Measurements from ENCODE around the gene PSPC1.
"Not testable (repeated sequence)": the region's sequence is repeated elsewhere in the genome, so short reads cannot be mapped to it uniquely, and the experiment has no call there.

Gene PSPC1

GRCh38 chr13:19700963-19701362 is 81.8 kb downstream of the PSPC1 start:
- not testable (repeated sequence) for H3K79me2 ChIP-seq (ENCODE audit: insufficient read depth, low read length); H3K9me3 ChIP-seq (ENCODE audit: insufficient read depth, low read length); H3K4me2 ChIP-seq (ENCODE audit: low read depth, low read length, poor library complexity, severe bottlenecking); H3K9me2 ChIP-seq (replicated peaks; ENCODE audit: insufficient read depth, low read length); H3K27ac ChIP-seq (ENCODE audit: low read depth, low read length); H3F3A ChIP-seq (ENCODE audit: insufficient read depth); H3K27me3 ChIP-seq (ENCODE audit: low read length); H2AFZ ChIP-seq (ENCODE audit: low read depth, low read length, severe bottlenecking); H4K20me1 ChIP-seq (ENCODE audit: low read depth, low read length); H3K9ac ChIP-seq (ENCODE audit: low read length); H3K4me3 ChIP-seq (ENCODE audit: insufficient read depth, low read length, poor library complexity, severe bottlenecking)
- H3K36me3 ChIP-seq (ENCODE audit: low read length), result peaks cover 15% of the 10 kb centered on the region

- Histone ChIP-seq H3K79me2 (ENCODE audit: insufficient read depth, low read length) (no peaks in the 10 kb centered on the region), H3K4me3 (ENCODE audit: insufficient read depth, low read length, poor library complexity, severe bottlenecking) (no peak overlapping the region), H4K20me1 (ENCODE audit: low read depth, low read length) (no peaks in the 10 kb centered on the region; the same call in 1 of the 2 replicates), H3K9me3 (ENCODE audit: insufficient read depth, low read length) (no peaks in the 10 kb centered on the region), H3K27ac (ENCODE audit: low read depth, low read length) (no peak overlapping the region), H3K27me3 (ENCODE audit: low read length) (no peaks in the 10 kb centered on the region), H2AFZ (ENCODE audit: low read depth, low read length, severe bottlenecking) (no peak overlapping the region), H3K36me3 (ENCODE audit: low read length) (peaks cover 15% of the 10 kb centered on the region), H3F3A (ENCODE audit: insufficient read depth) (peaks cover 7% of the 10 kb centered on the region; the same call in 1 of the 2 replicates), H3K9ac (ENCODE audit: low read length) (no peak overlapping the region), H3K4me2 (ENCODE audit: low read depth, low read length, poor library complexity, severe bottlenecking) (no peak overlapping the region), H3K9me2 (replicated peaks; ENCODE audit: insufficient read depth, low read length) (no peaks in the 10 kb centered on the region)
- TF ChIP-seq, protein P1, sequence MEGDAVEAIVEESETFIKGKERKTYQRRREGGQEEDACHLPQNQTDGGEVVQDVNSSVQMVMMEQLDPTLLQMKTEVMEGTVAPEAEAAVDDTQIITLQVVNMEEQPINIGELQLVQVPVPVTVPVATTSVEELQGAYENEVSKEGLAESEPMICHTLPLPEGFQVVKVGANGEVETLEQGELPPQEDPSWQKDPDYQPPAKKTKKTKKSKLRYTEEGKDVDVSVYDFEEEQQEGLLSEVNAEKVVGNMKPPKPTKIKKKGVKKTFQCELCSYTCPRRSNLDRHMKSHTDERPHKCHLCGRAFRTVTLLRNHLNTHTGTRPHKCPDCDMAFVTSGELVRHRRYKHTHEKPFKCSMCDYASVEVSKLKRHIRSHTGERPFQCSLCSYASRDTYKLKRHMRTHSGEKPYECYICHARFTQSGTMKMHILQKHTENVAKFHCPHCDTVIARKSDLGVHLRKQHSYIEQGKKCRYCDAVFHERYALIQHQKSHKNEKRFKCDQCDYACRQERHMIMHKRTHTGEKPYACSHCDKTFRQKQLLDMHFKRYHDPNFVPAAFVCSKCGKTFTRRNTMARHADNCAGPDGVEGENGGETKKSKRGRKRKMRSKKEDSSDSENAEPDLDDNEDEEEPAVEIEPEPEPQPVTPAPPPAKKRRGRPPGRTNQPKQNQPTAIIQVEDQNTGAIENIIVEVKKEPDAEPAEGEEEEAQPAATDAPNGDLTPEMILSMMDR (IDR thresholded peaks at IDR 0.05; ENCODE audit: insufficient read depth, low read length, poor library complexity, severe bottlenecking), result no peak
Observed at GRCh38 chr13:19695829-19696228, 86.9 kb downstream of the PSPC1 start.

DNA sequence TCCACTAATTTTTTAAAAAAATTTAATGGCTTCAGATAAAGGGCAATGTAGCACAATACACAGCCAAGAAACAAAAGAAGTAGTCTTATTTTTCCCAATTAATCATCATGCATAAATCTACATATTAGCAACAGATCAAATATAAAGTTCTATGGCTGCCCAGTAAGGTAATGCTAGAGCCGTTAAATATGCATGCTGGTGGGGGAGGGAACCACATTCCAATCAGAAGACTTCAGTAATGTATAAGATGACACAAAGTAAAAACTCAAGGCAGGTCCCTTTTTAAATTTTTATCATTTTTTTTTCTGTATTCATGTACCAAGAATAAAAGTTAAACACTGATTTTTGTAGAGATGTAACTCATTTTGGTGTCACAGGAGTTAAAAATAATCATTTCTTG is 87.3 kb downstream of the PSPC1 start:
- TF ChIP-seq, protein P1 (IDR thresholded peaks at IDR 0.05; ENCODE audit: insufficient read depth, low read length, poor library complexity, severe bottlenecking), result no peak
- Histone ChIP-seq H3K4me2 (ENCODE audit: low read depth, low read length, poor library complexity, severe bottlenecking) (no peak overlapping the region), H3K27ac (ENCODE audit: low read depth, low read length) (no peak overlapping the region)

DNA sequence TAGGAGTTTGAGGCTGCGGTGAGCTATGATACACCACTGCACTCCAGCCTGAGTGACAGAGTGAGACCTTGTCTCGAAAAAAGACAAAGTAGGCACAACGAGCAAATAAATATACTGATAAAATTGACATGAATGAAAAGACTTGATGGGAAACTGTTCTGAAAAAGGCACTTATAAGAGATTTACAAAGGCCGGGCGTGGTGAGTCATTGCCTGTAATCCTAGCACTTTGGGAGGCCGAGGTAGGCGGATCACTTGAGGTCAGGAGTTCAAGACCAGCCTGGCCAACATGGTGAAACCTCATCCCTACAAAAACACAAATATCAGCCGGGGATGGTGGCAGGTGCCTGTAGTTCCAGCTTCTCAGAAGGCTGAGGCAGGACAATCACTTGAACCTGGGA is 91.3 kb downstream of the PSPC1 start:
- H4K20me1 ChIP-seq (ENCODE audit: low read depth, low read length); H3K9me2 ChIP-seq (replicated peaks; ENCODE audit: insufficient read depth, low read length); H3F3A ChIP-seq (ENCODE audit: insufficient read depth); H3K27me3 ChIP-seq (ENCODE audit: low read length); H3K36me3 ChIP-seq (ENCODE audit: low read length); H3K27ac ChIP-seq (ENCODE audit: low read depth, low read length); H2AFZ ChIP-seq (ENCODE audit: low read depth, low read length, severe bottlenecking); H3K4me2 ChIP-seq (ENCODE audit: low read depth, low read length, poor library complexity, severe bottlenecking); H3K9me3 ChIP-seq (ENCODE audit: insufficient read depth, low read length); H3K4me3 ChIP-seq (ENCODE audit: insufficient read depth, low read length, poor library complexity, severe bottlenecking); H3K79me2 ChIP-seq (ENCODE audit: insufficient read depth, low read length); H3K9ac ChIP-seq (ENCODE audit: low read length): not testable (repeated sequence)

More for the DNA sequence above, 87.3 kb downstream of the PSPC1 start:
- Histone ChIP-seq H3K9ac (ENCODE audit: low read length) (no peak overlapping the region), H3K4me3 (ENCODE audit: insufficient read depth, low read length, poor library complexity, severe bottlenecking) (no peak overlapping the region), H4K20me1 (ENCODE audit: low read depth, low read length) (no peaks in the 10 kb centered on the region; the same call in 1 of the 2 replicates), H3F3A (ENCODE audit: insufficient read depth) (peaks cover 7% of the 10 kb centered on the region; the same call in 1 of the 2 replicates), H3K36me3 (ENCODE audit: low read length) (peaks cover 15% of the 10 kb centered on the region), H3K9me3 (ENCODE audit: insufficient read depth, low read length) (no peaks in the 10 kb centered on the region), H3K79me2 (ENCODE audit: insufficient read depth, low read length) (no peaks in the 10 kb centered on the region), H3K27me3 (ENCODE audit: low read length) (no peaks in the 10 kb centered on the region), H2AFZ (ENCODE audit: low read depth, low read length, severe bottlenecking) (no peak overlapping the region), H3K9me2 (replicated peaks; ENCODE audit: insufficient read depth, low read length) (no peaks in the 10 kb centered on the region)
